Sigmoid colon (tissue), 7 donors: ENCODE results near the gene NT5DC1. TPM values are rescaled to one million over a fixed set of nuclear protein-coding genes. Genes with fewer than 3 reads are reported as not detected.
A peak's percentile ranks its signal among the peaks of the same experiment; 100 is the strongest.

Source experiments
- DNase-seq: peaks from one replicate; pipeline ENCODE4 v3.0.0-alpha.2; 2019
- H3K27ac ChIP-seq, 4 donors: fragments of 200-600 bp; sonication (generic); one replicate each; pipeline ENCODE4 v1.5.1; 2016 to 2019; ENCODE audit warnings: mild to moderate bottlenecking in 1 of 4
- H3K27me3 ChIP-seq, 3 donors: fragments of 200-600 bp; sonication (generic); one replicate each; pipeline ENCODE4 v1.5.1; 2019; ENCODE audit warnings: mild to moderate bottlenecking in 1 of 3
- H3K36me3 ChIP-seq, 4 donors: fragments of 200-600 bp; sonication (generic); one replicate each; pipeline ENCODE4 v1.5.1; 2016 to 2019
- H3K4me1 ChIP-seq, 4 donors: fragments of 200-600 bp; sonication (generic); one replicate each; pipeline ENCODE4 v1.5.1; 2017 to 2019
- H3K4me3 ChIP-seq, 4 donors: fragments of 200-600 bp; sonication (generic); one replicate each; pipeline ENCODE4 v1.5.1; 2017 to 2019; ENCODE audit warnings: mild to moderate bottlenecking in 2 of 4, moderate library complexity in 1 of 4
- H3K9me3 ChIP-seq, 4 donors: fragments of 200-600 bp in 3 of 4; sonication (generic) in 3 of 4; one replicate each; pipeline versions ENCODE4 v1.5.1 to v1.6.1; 2013 to 2019
- CTCF ChIP-seq, 4 experiments: fragments of 450-650 bp in 3 of 4; fragments of 200-600 bp in 1 of 4; IDR thresholded peaks; one replicate each; pipeline ENCODE4 v1.5.1; 2016 to 2019; ENCODE audit warnings: antibody characterized with exemption in 4 of 4, mild to moderate bottlenecking in 3 of 4, moderate library complexity in 2 of 4
- EP300 ChIP-seq, 4 donors: sonication (generic); formaldehyde crosslinking; IDR thresholded peaks; one replicate each; pipeline ENCODE4 v1.6.1; 2017; ENCODE audit warnings: antibody characterized with exemption in 4 of 4
- POLR2A ChIP-seq, 2 donors: fragments of 450-650 bp; IDR thresholded peaks; one replicate each; pipeline ENCODE4 v1.6.1; 2016; ENCODE audit warnings: antibody characterized with exemption in 2 of 2, mild to moderate bottlenecking in 2 of 2, moderate library complexity in 2 of 2
- POLR2AphosphoS5 ChIP-seq, 4 donors: sonication (generic); formaldehyde crosslinking; IDR thresholded peaks; one replicate each; pipeline ENCODE4 v1.6.1; 2017; ENCODE audit warnings: antibody characterized with exemption in 4 of 4
- WGBS, 2 donors: extraction: QIAGEN DNeasy Blood & Tissue Kit; methylation state at CpG; one replicate each; pipeline ENCODE4 v1.1.7; 2013; 5-methylcytosine and 5-hydroxymethylcytosine counted together
- intact Hi-C: fragments of 100-400 bp; cut with DNase I; formaldehyde crosslinking; loops from one replicate; pipeline ENCODE4 v1.15.1; 2023
- polyA plus RNA-seq, 3 donors: library from polyadenylated mRNA; stranded (reverse); fragments of 200-250 nt; gene quantifications; one replicate each; pipeline ENCODE4 v1.2.3, GENCODE V29; 2013
- total RNA-seq, 4 donors: library from RNA; depleted of rRNA; stranded (reverse); fragments of >200 nt; gene quantifications; one replicate each; pipeline ENCODE4 v1.1.0, GENCODE V29; 2016
- donor health status: healthy with polysubstance abuse.
- donor health status: Bipolar disorder and iron deficiency.
- donor health status: healthy.

The NT5DC1 gene
- total and polyA plus RNA-seq, 7 donors, result 8.2 to 21.7 (median 9.9) TPM

- Histone ChIP-seq H3K36me3 (peaks cover 0 to 7% (median 2%) of the 10 kb centered on the region in 4 donors), H3K27ac (no peak overlapping the region), H3K27me3 (no peaks in the 10 kb centered on the region), H3K4me1 (peaks cover 0 to 6% (median 0%) of the 10 kb centered on the region in 4 donors), H3K4me3 (no peak overlapping the region), H3K9me3 (no peaks in the 10 kb centered on the region)
- DNase-seq, result no peak
- 49 to 57% methylated on average over 3 of the region's 3 CpGs for WGBS, 2 donors
- intact Hi-C loops, result no loop called here
- TF ChIP-seq EP300 (IDR thresholded peaks at IDR 0.05), result no peak
- TF ChIP-seq POLR2AphosphoS5 (IDR thresholded peaks at IDR 0.05), result no peak
- TF ChIP-seq CTCF (IDR thresholded peaks at IDR 0.05), result no peak
- no peak for TF ChIP-seq POLR2A (IDR thresholded peaks at IDR 0.05)
Observed at GRCh38 chr6:116267836-116268588, 167.4 kb downstream of the NT5DC1 start.

- no peak overlapping the region for H3K27ac ChIP-seq
- 31 to 33% methylated on average over 3 of the region's 3 CpGs for WGBS, 2 donors
- H3K9me3 ChIP-seq, result no peaks in the 10 kb centered on the region
- TF ChIP-seq POLR2A (IDR thresholded peaks at IDR 0.05) (no peak), CTCF (IDR thresholded peaks at IDR 0.05) (peak; percentile 37 to 74 (median 64)), POLR2AphosphoS5 (IDR thresholded peaks at IDR 0.05) (no peak), EP300 (IDR thresholded peaks at IDR 0.05) (no peak)
- no peak for DNase-seq
- H3K27me3 ChIP-seq, result no peaks in the 10 kb centered on the region
- H3K4me3 ChIP-seq, result no peak overlapping the region
- H3K4me1 ChIP-seq, result peaks cover 0 to 6% (median 0%) of the 10 kb centered on the region in 4 donors
- intact Hi-C loops, result no loop called here
- H3K36me3 ChIP-seq, result peaks cover 0 to 9% (median 6%) of the 10 kb centered on the region in 4 donors
Observed at GRCh38 chr6:116268589-116269293, 168.1 kb downstream of the NT5DC1 start.

GRCh38 chr6:116271149-116271708 lies 170.6 kb downstream of the NT5DC1 start:
- TF ChIP-seq EP300 (IDR thresholded peaks at IDR 0.05) (no peak), POLR2A (IDR thresholded peaks at IDR 0.05) (no peak), POLR2AphosphoS5 (IDR thresholded peaks at IDR 0.05) (no peak), CTCF (IDR thresholded peaks at IDR 0.05) (no peak)
- Histone ChIP-seq H3K27me3 (no peaks in the 10 kb centered on the region), H3K4me1 (peaks cover 0 to 29% (median 19%) of the 10 kb centered on the region in 4 donors), H3K27ac (no peak overlapping the region), H3K36me3 (peaks cover 0 to 17% (median 7%) of the 10 kb centered on the region in 4 donors), H3K9me3 (no peaks in the 10 kb centered on the region), H3K4me3 (no peak overlapping the region)
- 47 to 82% methylated on average over 2 of the region's 2 CpGs for WGBS, 2 donors
- DNase-seq, result no peak
- intact Hi-C loops, result no loop called here

DNA sequence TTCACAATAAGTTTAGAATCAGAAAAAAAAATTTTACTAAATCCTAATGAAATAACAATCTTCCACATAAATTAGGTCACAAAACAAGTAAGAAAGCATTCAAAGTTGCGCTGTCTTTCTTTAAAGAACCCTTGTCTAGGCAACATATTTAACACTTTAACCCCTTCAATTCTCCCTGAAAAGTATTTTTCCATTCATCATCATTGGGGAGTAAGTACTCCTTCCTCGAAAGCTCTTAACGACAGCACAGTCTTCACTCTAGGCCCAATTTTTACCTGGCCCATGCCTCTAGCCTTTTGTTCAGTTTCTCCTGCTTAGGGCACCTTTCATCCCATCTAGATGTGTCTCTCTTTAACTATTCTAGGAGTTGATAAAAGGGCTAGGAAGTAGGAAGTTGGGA lies 176.5 kb downstream of the NT5DC1 start:
- no peak for DNase-seq
- Histone ChIP-seq H3K4me3 (peak overlapping the region; percentile 87 to 94 (median 92)), H3K27ac (peak overlapping the region; percentile 98 to 100 (median 99)), H3K27me3 (no peaks in the 10 kb centered on the region), H3K36me3 (peaks cover 0 to 21% (median 7%) of the 10 kb centered on the region in 4 donors), H3K9me3 (no peaks in the 10 kb centered on the region), H3K4me1 (peaks cover 0 to 65% (median 51%) of the 10 kb centered on the region in 4 donors)
- WGBS, 2 donors, result 22 to 30% methylated on average over 3 of the region's 3 CpGs
- TF ChIP-seq POLR2A (IDR thresholded peaks at IDR 0.05) (no peak), POLR2AphosphoS5 (IDR thresholded peaks at IDR 0.05) (no peak), EP300 (IDR thresholded peaks at IDR 0.05) (no peak), CTCF (IDR thresholded peaks at IDR 0.05) (no peak)
- intact Hi-C loops, result loop anchor here (5.0 kb wide), 2 partner anchors 235 to 295 kb away; partner anchors contain the start of genes CALHM5 and RWDD1
